ENCODE measurements around the gene CDYL2. TPM values are rescaled to one million over a fixed set of nuclear protein-coding genes. Genes with fewer than 3 reads are reported as not detected.
"Not testable (repeated sequence)": the region's sequence is repeated elsewhere in the genome, so short reads cannot be mapped to it uniquely, and the experiment has no call there.

CDYL2 gene
- total RNA-seq, 1 experiment from 2014 or later: 8.2 TPM

- ATAC-seq (no peak), DNase-seq (ENCODE audit: low spot score) (no peak)
- ChIA-PET POLR2A (no interaction called here), CTCF (interaction anchor here (1.5 kb wide), 1 partner anchor 290 kb away, joined by 5 read pairs; no protein-coding TSS in a partner anchor)
- Mint-ChIP-seq H3K4me3 (no peak overlapping the region), H3K27ac (no peak overlapping the region), H3K4me1 (no peaks in the 10 kb centered on the region), H3K9me3 (peaks cover 7% of the 10 kb centered on the region; the same call in 1 of the 2 replicates), H3K36me3 (no peaks in the 10 kb centered on the region), H3K27me3 (ENCODE audit: low read depth) (peaks cover 14% of the 10 kb centered on the region)
- TF ChIP-seq ATF3 (CRISPR knock-in tag; conservative IDR thresholded peaks at IDR 0.05): no peak
- TF ChIP-seq MXD4 (CRISPR knock-in tag; IDR thresholded peaks at IDR 0.05; ENCODE audit: borderline replicate concordance): no peak
- no peak for TF ChIP-seq ZNF263 (CRISPR knock-in tag; IDR thresholded peaks at IDR 0.05; ENCODE audit: low read depth)
- no peak for TF ChIP-seq NFE2L1 (CRISPR knock-in tag; IDR thresholded peaks at IDR 0.05)
These were observed 12.0 kb upstream of the CDYL2 start for GRCh38 chr16:80816356-80816755.

GRCh38 chr16:80815278-80815677 lies 10.9 kb upstream of the CDYL2 start:
- H3K4me3 Mint-ChIP-seq; H3K9me3 Mint-ChIP-seq; H3K36me3 Mint-ChIP-seq; H3K4me1 Mint-ChIP-seq; H3K27ac Mint-ChIP-seq; ATAC-seq; DNase-seq (ENCODE audit: low spot score): not testable (repeated sequence)
- H3K27me3 Mint-ChIP-seq (ENCODE audit: low read depth): peaks cover 21% of the 10 kb centered on the region
- ChIA-PET CTCF (interaction anchor here (1.5 kb wide), 1 partner anchor 289 kb away, joined by 5 read pairs; no protein-coding TSS in a partner anchor), POLR2A (interaction anchor here (0.6 kb wide), 1 partner anchor 158 kb away, joined by 6 read pairs; no protein-coding TSS in a partner anchor)

- Mint-ChIP-seq H3K9me3 (peaks cover 7% of the 10 kb centered on the region; the same call in 1 of the 2 replicates), H3K36me3 (no peaks in the 10 kb centered on the region), H3K4me3 (no peak overlapping the region), H3K4me1 (no peaks in the 10 kb centered on the region), H3K27me3 (ENCODE audit: low read depth) (peaks cover 20% of the 10 kb centered on the region), H3K27ac (no peak overlapping the region)
- ATAC-seq (no peak), DNase-seq (ENCODE audit: low spot score) (no peak)
- CTCF ChIA-PET: interaction anchor here (0.7 kb wide), 1 partner anchor 285 kb away, joined by 3 read pairs; no protein-coding TSS in a partner anchor
- TF ChIP-seq ETV6 (CRISPR knock-in tag; IDR thresholded peaks at IDR 0.05) (no peak), PREB (CRISPR knock-in tag; IDR thresholded peaks at IDR 0.05; ENCODE audit: borderline replicate concordance) (no peak), RELA (CRISPR knock-in tag; IDR thresholded peaks at IDR 0.05; ENCODE audit: borderline replicate concordance) (no peak), NR3C1 (CRISPR knock-in tag; conservative IDR thresholded peaks at IDR 0.05; ENCODE audit: low read depth) (no peak), ATF1 (CRISPR knock-in tag; IDR thresholded peaks at IDR 0.05) (no peak), EMX1 (CRISPR knock-in tag; IDR thresholded peaks at IDR 0.05) (no peak), ZNF512 (CRISPR knock-in tag; IDR thresholded peaks at IDR 0.05; ENCODE audit: borderline replicate concordance) (no peak), E2F5 (CRISPR knock-in tag; IDR thresholded peaks at IDR 0.05) (no peak), TEAD1 (CRISPR knock-in tag; IDR thresholded peaks at IDR 0.05) (no peak), TCF7 (CRISPR knock-in tag; IDR thresholded peaks at IDR 0.05; ENCODE audit: low read depth) (no peak), ELF4 (CRISPR knock-in tag; IDR thresholded peaks at IDR 0.05; ENCODE audit: low read depth) (no peak), FOXJ3 (CRISPR knock-in tag; IDR thresholded peaks at IDR 0.05; ENCODE audit: borderline replicate concordance) (no peak), ZSCAN18 (CRISPR knock-in tag; IDR thresholded peaks at IDR 0.05) (no peak), IRF1 (CRISPR knock-in tag; IDR thresholded peaks at IDR 0.05) (no peak), USF2 (CRISPR knock-in tag; IDR thresholded peaks at IDR 0.05) (no peak), SMAD3 (CRISPR knock-in tag; IDR thresholded peaks at IDR 0.05; ENCODE audit: borderline replicate concordance) (no peak), MXD4 (CRISPR knock-in tag; IDR thresholded peaks at IDR 0.05; ENCODE audit: borderline replicate concordance) (no peak)
- POLR2A ChIA-PET: no interaction called here
These were observed 8.2 kb upstream of the CDYL2 start for GRCh38 chr16:80812593-80812992.
